GM18499 (cell line): Measurements from ENCODE around the gene HSF2BP.
"Not testable (repeated sequence)": the region's sequence is repeated elsewhere in the genome, so short reads cannot be mapped to it uniquely, and the experiment has no call there.

ENCODE experiments used
- ATAC-seq: cut with Tn5 transposase; IDR thresholded peaks from one replicate; pipeline ENCODE4 v1.9.1; 2021; ENCODE audit warnings: moderate number of reproducible peaks; ENCODE audit not compliant: insufficient read depth, unreplicated experiment

Gene HSF2BP

DNA sequence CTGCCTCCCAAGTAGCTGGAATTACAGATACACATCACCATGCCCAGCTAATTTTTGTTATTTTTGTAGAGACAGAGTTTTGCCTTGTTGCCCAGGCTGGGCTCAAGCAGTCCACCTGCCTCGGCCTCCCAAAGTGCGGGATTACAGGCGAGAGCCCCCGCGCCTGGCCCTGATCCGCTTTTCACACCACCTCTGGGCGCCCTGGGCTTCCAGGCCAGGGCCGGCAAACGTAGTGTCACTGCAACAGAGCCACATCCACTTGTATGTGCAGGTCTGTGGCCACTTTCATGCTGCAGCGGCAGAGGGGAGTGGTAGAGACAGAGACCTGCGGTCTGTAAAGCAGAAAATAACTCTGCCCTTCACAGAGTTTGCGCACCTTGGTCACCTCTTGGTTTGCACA is 29.6 kb upstream of the HSF2BP start:
- no peak for ATAC-seq

- ATAC-seq, result no peak
Observed at GRCh38 chr21:43687566-43688399, 28.5 kb upstream of the HSF2BP start.

DNA sequence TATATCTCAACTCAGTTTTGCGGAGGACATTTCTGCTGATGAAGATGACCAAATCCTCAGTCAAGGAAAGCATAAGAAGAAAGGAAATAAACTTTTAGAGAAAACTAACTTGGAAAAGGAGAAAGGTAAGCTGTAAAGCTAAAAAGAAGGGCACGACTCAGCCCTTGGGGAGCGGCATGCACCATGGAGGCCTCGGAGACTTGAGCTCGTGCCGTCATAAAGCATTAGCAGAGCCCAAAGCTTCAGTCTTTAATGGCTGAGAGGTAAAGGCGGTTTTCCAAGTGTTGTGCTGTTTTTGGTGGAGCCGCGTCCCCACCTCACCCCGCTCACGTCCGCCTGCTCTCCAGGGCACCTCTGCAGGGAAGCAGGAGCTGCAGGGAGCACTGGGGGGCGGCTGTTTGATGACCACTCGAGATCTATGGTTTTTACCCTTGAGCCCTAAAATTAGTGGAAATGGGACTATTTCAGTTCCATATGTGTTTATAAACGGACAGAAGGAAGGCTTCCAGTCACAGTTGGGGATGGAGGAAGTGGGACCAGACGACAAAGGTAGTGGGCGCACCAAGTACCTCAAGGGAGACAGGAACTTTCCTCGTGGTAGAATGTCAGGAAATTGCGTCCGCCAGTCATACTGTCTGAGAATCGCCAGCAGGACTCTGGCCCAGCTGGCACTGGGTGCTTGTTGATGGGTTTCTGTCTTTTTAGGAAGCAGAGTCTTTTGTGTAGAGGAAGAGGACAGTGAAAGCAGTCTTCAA is 27.7 kb upstream of the HSF2BP start:
- ATAC-seq, result no peak

DNA sequence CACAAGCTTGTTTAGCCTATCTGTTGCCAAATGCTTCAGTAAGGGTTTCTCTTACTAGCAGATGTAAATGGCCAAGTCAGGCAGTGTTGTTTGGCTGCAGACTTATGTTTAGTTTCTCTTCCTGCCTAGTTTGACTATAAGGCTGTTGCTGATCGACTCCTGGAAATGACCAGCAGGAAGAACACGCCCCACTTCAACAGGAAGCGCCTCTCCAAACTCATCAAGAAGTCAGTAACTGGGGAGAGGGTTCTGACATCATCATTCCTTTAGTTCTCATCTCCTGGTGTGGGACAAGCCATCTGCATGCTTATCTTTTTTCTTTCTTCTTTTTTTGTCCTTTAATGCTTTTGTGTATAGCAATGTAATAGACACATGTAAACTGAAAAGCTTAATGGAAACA is 25.1 kb upstream of the HSF2BP start:
- ATAC-seq, result no peak

DNA sequence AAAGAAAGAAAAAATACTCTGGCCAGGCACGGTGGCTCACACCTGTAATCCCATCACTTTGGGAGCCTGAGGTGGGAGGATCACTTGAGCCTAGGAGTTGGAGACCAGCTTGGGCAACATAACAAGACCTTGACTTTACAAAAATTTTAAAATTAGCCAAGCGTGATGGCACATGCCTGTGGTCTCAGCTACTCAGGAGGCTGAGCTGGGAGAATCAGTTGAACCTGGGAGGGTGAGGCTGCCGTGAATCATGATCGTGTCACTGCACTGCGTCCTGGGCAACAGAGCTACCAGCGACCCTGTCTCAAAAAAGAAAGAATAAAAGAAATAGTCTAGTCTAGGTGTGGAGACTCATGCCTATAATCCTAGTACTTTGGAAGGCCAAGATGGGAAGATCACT is 22.4 kb upstream of the HSF2BP start:
- ATAC-seq, result no peak

- not testable (repeated sequence) for ATAC-seq
Observed at GRCh38 chr21:43680421-43680820, 21.1 kb upstream of the HSF2BP start.

DNA sequence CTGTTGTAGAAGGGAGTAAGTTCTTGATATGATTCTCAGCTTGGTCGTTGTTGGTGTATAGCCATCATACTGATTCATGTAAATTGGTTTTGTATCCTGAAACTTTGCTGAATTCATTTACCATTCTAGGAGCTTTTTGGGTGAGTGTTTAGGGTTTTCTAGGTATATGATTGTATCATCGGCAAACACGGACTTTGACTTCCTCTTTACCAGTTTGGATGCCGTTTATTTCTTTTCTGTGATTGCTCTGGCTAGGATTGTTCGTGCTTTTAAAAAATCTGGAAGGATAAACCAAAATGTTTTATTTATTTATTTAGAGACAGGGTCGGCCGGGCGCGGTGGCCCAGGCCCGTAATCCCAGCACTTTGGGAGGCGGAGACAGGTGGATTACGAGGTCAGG is 20.7 kb upstream of the HSF2BP start:
- ATAC-seq, result no peak

- ATAC-seq, result no peak
Observed at GRCh38 chr21:43676391-43676790, 17.1 kb upstream of the HSF2BP start.

- no peak for ATAC-seq
Observed at GRCh38 chr21:43675871-43676270, 16.6 kb upstream of the HSF2BP start.

DNA sequence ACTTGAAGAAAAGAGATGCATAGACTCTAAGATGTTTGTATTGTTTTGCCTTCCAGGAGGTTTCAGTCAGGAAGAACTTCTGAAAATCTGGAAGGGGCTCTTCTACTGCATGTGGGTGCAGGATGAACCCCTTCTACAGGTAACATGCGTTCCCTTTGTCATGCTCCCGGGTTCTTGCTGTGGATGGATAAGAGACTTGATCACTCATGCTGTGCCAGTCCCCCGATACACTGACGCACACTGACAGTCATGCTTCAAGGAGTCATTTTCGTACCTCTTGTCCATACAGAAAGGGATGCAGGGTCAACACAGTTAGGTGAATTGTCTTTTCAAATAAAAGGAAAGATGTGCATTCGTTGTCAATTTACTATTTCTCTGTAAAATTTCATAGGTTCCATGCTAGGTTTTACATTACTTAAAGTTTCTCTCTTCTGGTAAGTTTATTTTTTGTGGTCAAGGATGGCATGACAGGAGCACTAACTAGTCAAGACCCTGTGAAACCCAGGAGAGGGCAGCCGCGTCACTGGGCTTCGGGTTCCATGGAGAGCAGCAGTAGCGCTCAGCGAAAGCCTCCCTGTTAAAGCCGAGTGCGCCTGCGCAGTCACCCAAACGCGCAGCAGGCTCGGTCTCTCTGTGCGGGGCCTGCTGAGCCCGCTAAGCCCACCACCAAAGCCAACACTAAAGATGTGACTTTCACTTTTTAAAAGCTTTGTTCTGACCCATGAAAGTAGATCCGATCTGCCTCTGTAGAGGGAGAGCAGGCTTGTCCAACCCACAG is 10.7 kb upstream of the HSF2BP start:
- ATAC-seq, result no peak

DNA sequence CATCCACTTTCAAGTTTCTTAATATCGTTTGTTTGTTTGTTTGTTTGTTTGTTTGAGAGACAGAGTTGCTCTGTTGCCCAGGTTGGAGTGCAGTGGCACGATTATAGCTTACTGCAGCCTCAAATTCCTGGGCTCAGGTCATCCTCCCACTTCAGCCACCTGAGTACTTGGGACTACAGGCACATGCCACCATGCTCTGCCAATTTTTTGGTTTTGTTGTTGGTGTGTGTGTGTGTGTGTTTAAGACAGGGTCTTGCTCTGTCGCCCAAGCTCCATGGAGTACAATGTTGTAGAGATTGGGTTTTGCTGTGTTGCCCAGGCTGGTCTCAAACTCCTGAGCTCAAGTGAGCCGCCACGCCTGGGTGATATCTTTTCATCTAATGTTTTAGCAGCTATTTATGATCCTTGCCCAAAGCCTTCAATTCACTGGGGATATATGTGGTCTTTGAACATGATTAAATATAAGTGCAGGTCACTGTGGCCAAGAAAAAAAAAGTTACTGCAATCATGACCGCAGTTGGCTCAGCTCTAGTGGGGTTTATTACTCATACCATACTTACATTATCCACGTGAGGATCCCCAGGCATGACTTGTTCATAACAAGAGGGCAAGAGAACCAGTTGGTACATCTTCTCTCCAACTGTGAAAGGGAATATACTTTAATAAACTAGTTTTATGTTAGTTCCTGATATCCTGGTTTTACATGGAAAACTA is 8.1 kb upstream of the HSF2BP start:
- ATAC-seq, result no peak

DNA sequence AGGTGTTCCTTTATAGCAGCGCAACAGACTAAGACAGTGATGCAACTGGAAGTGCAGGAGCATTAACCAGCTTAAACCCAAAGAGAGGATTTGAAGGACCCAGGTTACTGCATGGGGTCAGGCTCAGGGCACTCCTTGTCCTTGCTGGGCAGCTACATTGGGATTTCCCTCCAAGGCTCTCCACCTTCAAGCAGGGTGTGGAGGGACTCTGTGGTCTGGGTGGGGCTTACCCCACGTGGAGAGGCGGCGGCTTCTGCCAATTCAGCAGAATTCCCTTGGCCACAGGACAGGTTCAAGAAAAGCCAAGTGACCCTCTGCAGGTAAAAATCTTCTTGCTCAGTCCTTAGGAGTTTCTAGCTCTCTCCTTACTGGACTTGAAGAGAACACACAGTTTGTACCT is 6.6 kb upstream of the HSF2BP start:
- ATAC-seq, result no peak

- ATAC-seq, result no peak
Observed at GRCh38 chr21:43664358-43664757, 5.1 kb upstream of the HSF2BP start.

DNA sequence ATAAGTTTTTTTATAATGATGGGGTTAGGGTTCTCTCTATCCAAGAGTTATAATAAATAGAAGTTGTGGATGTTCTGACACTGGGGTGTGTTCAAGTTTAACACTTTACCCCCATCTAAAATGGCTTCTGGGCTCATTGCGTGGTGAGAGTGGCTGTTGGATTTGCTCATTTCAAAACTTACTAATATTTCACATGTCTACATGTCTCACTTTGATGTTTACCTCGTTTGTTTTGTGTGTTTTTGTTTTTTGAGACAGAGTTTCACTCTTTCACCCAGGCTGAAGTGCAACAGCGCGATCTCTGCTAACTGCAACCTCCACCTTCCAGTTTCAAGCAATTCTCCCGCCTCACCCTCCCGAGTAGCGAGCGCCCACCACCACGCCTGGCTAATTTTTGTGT is 3.7 kb upstream of the HSF2BP start:
- ATAC-seq, result no peak

GRCh38 chr21:43662286-43662685 is 3.0 kb upstream of the HSF2BP start:
- ATAC-seq, result no peak

DNA sequence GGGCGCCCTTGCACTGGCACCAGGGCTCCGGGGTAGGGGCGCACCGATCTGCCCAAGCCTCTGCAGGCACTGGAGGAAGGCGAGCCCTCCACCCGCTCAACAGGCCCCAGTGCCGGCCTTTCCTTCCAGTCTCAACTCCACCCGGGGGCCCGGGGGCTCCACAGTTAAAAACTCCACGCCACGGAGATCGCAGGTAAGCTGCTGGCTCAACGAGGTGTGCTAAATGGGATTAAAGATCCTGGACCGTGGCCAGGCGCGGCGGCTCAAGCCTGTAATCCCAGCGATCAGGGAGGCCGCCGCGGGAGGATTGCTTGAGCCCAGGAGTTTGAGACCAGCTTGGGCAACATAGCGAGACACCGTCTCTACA is 536 bp downstream of the HSF2BP start:
- ATAC-seq, result no peak

GRCh38 chr21:43658088-43658741 is 1.1 kb downstream of the HSF2BP start:
- no peak for ATAC-seq

- ATAC-seq, result no peak
Observed at GRCh38 chr21:43657355-43658087, 1.8 kb downstream of the HSF2BP start.

DNA sequence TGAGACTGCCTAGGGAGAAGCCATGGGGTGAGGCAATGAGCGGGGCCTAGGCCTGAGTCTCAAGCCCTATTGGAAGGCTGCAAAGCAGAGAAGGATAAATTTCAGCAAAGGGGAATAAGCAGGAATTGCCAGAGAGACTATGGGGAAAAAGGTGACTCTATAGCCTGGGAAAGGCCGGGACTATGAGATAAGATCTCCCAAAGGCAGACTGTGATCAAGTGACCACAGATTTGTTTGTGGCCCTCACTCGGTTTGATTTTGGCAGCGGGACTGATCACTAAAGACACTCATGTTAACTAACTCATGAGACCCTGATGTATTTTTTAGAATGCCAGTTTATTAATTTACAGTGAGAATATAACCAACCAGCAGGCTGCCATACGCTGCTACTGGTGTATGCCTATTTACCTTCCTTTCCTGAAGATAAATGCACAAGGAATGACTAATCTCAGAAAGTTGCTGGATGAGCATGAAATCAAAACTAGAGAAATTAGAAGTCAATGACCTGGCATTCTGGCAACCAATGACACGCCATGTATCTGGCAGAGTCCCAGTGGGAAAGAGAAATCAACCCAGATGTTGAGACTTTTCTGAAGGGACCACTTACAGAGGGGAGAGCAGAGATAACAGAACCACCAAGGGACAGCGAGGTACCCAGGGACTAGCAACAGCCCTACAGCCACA is 4.3 kb downstream of the HSF2BP start:
- ATAC-seq, result no peak
